Nephron progenitor cell (in vitro differentiated cells): ENCODE results near the gene PSMC3.

Source experiments
- DNase-seq: peaks from one replicate; pipeline ENCODE4 v3.0.0; 2021
- H3K27ac Mint-ChIP-seq: 2 replicates; pipeline ENCODE4 v1.8.0; 2021; ENCODE audit warnings: mild to moderate bottlenecking, moderate library complexity, mixed read lengths
- H3K27me3 Mint-ChIP-seq: 2 replicates; pipeline ENCODE4 v1.8.0; 2021; ENCODE audit warnings: mild to moderate bottlenecking, low read depth, mixed read lengths; ENCODE audit not compliant: poor library complexity
- H3K36me3 Mint-ChIP-seq: 2 replicates; pipeline ENCODE4 v1.8.0; 2021; ENCODE audit warnings: low read depth, mixed read lengths
- H3K4me1 Mint-ChIP-seq: 2 replicates; pipeline ENCODE4 v1.8.0; 2021; ENCODE audit warnings: mixed read lengths
- H3K4me3 Mint-ChIP-seq: 2 replicates; pipeline ENCODE4 v1.8.0; 2021; ENCODE audit warnings: mild to moderate bottlenecking, moderate library complexity, mixed read lengths
- H3K9me3 Mint-ChIP-seq: 2 replicates; pipeline ENCODE4 v1.8.0; 2021; ENCODE audit warnings: mild to moderate bottlenecking, moderate library complexity, mixed read lengths
- TF ChIP-seq, protein P1 (sequence below): fragments of 200-600 bp; sonication (generic); IDR thresholded peaks from 2 replicates; pipeline ENCODE4 v1.5.0; 2021; ENCODE audit warnings: antibody characterized with exemption

PSMC3 gene

DNA sequence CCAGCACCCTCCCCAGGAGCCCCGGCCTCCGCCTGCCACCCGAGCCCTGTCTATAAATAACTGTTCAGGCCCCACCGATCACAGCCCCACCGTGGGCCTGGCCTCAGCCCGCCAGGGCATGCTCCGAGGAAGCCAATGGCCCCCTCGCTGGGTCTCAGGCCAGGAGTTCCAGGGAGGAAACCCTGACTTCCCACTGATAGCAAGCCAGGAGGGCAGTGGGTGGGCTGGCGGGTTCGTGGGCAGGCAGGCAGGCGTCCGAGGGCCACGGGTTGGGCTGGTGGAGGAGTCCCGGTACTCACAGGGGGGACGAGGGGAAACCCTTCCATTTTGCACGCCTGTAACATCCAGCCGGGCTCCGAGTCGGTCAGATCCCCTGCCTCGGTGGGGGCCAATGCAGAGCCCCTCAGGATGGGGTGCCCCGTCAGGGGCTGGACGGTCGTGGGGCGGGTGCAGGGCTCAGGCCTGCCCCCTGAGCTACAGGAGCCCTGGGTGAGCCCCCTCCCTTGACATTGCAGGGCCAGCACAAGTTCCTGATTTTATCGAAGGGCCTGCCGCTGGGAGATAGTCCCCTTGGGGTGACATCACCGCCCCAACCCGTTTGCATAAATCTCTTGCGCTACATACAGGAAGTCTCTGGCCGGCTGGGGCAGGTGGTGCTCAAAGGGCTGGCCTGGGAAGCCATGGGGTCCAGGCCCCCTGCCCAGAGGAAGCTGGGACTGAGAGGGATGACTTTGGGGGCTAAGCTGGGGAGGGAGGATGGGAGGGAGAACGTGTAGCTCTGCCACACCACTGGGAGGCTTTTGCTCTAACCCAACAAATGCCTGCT is 48.0 kb downstream of the PSMC3 start, which contains the start of gene SPI1:
TSS of gene SPI1 (minus strand) at position 538 of the 826 bp plus-strand sequence. CDS start at position 344, 194 bp downstream.
- TF ChIP-seq, protein P1, sequence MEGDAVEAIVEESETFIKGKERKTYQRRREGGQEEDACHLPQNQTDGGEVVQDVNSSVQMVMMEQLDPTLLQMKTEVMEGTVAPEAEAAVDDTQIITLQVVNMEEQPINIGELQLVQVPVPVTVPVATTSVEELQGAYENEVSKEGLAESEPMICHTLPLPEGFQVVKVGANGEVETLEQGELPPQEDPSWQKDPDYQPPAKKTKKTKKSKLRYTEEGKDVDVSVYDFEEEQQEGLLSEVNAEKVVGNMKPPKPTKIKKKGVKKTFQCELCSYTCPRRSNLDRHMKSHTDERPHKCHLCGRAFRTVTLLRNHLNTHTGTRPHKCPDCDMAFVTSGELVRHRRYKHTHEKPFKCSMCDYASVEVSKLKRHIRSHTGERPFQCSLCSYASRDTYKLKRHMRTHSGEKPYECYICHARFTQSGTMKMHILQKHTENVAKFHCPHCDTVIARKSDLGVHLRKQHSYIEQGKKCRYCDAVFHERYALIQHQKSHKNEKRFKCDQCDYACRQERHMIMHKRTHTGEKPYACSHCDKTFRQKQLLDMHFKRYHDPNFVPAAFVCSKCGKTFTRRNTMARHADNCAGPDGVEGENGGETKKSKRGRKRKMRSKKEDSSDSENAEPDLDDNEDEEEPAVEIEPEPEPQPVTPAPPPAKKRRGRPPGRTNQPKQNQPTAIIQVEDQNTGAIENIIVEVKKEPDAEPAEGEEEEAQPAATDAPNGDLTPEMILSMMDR: no peak
- Mint-ChIP-seq H3K4me3 (no peak within 1 kb of the TSS), H3K27me3 (peaks cover 6% of the 10 kb centered on the region), H3K27ac (peak within 1 kb of the TSS; percentile 57), H3K4me1 (peaks cover 31% of the 10 kb centered on the region), H3K36me3 (no peaks in the 10 kb centered on the region), H3K9me3 (peaks cover under 1% of the 10 kb centered on the region)
- peak; percentile 46 for DNase-seq

GRCh38 chr11:47377571-47378009 is 48.6 kb downstream of the PSMC3 start:
- Mint-ChIP-seq H3K9me3 (no peaks in the 10 kb centered on the region), H3K4me3 (no peak overlapping the region), H3K27ac (peak overlapping the region; percentile 57), H3K27me3 (no peaks in the 10 kb centered on the region), H3K36me3 (no peaks in the 10 kb centered on the region), H3K4me1 (peaks cover 28% of the 10 kb centered on the region)
- no peak for DNase-seq
- TF ChIP-seq, protein P1: no peak

DNA sequence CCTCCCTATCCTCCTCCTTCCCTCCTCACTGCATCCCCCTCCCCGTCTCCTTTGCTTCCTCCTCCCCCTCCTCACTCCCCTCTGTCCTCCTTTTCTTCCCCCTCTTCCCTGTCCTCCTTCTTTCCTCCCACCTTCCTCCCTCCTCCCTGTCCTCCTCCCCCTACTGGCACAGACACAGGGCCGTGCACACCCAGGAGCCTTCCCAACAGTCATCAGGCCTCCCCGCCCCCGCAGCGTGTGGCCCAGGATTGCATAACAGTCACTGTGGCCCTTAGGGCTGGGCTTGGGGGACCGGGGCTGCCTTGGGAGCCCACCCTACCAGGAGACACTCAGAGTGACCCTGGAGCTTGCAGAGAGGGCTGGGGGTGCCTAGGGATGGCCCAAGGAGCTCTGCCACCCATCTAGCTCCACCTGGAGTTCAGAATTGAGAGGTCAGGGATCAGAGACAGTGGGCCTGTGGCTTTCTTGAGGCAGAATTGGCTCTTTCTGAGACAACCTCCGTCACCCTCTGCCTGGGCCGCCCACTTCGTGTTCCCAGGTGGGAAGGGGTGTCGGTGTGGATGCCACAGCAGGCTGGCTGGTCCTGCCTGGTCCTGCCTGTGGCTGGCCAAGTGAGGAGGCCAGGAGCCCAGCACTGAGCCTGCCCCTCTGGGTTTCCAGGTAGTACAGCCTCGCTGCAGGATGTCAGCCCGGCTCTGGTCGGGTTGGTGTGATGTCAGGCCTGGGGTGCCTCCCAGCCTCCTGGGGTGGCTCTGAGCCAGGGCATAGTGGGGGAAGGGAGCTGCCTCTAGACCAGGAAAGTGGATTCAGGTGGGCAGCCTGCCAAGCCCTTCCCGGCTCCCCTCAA is 49.5 kb downstream of the PSMC3 start:
- Mint-ChIP-seq H3K27ac (no peak overlapping the region), H3K4me1 (peaks cover 28% of the 10 kb centered on the region), H3K36me3 (no peaks in the 10 kb centered on the region), H3K4me3 (no peak overlapping the region), H3K9me3 (no peaks in the 10 kb centered on the region), H3K27me3 (no peaks in the 10 kb centered on the region)
- TF ChIP-seq, protein P1: no peak
- no peak for DNase-seq

GRCh38 chr11:47376107-47376524 is 50.1 kb downstream of the PSMC3 start:
- Mint-ChIP-seq H3K9me3 (no peaks in the 10 kb centered on the region), H3K27ac (peak overlapping the region; percentile 23), H3K4me3 (no peak overlapping the region)

GRCh38 chr11:47375546-47376085 is 50.6 kb downstream of the PSMC3 start:
- H3K27ac Mint-ChIP-seq: peak overlapping the region; percentile 23
- TF ChIP-seq, protein P1: no peak
- no peaks in the 10 kb centered on the region for H3K27me3 Mint-ChIP-seq
- H3K36me3 Mint-ChIP-seq: no peaks in the 10 kb centered on the region
- H3K4me1 Mint-ChIP-seq: peaks cover 28% of the 10 kb centered on the region
- no peaks in the 10 kb centered on the region for H3K9me3 Mint-ChIP-seq
- DNase-seq: no peak
- H3K4me3 Mint-ChIP-seq: no peak overlapping the region

More at GRCh38 chr11:47376107-47376524, 50.1 kb downstream of the PSMC3 start:
- Mint-ChIP-seq H3K36me3 (no peaks in the 10 kb centered on the region), H3K27me3 (no peaks in the 10 kb centered on the region), H3K4me1 (peaks cover 28% of the 10 kb centered on the region)
- TF ChIP-seq, protein P1: no peak
- DNase-seq: no peak
